ENCODE measurements around the gene SKAP1.

- TF ChIP-seq POLR2AphosphoS5 (IDR thresholded peaks at IDR 0.05; ENCODE audit: low read depth, low read length) (no peak), POLR2A (IDR thresholded peaks at IDR 0.05; ENCODE audit: low read depth, low read length) (no peak), TAF1 (IDR thresholded peaks at IDR 0.05; ENCODE audit: low read depth, low read length) (no peak), POU2F2 (IDR thresholded peaks at IDR 0.05; ENCODE audit: low read depth, low read length) (no peak)
Observed at GRCh38 chr17:48283907-48284306, 146.1 kb downstream of the SKAP1 start.
